Lower leg skin (tissue), 4 donors: ENCODE data around the gene ECT2L. TPM values are rescaled to one million over a fixed set of nuclear protein-coding genes. Genes with fewer than 3 reads are reported as not detected.

Experiments used
- DNase-seq, 2 donors: peaks; one replicate each; pipeline ENCODE4 v3.0.0-alpha.2; 2019; ENCODE audit warnings: low spot score in 2 of 2
- H3K4me3 ChIP-seq: fragments of 200-600 bp; sonication (generic); 2 replicates; pipeline ENCODE4 v1.5.1; 2017; ENCODE audit warnings: mild to moderate bottlenecking, low read depth; ENCODE audit not compliant: poor library complexity, severe bottlenecking
- CTCF ChIP-seq, 3 donors: fragments of 450-650 bp; IDR thresholded peaks; one replicate each; pipeline ENCODE4 v1.5.1; 2016; ENCODE audit warnings: antibody characterized with exemption in 3 of 3, mild to moderate bottlenecking in 3 of 3, moderate library complexity in 2 of 3
- POLR2A ChIP-seq, 2 donors: fragments of 450-650 bp; IDR thresholded peaks; one replicate each; pipeline ENCODE4 v1.6.1; 2016 to 2017; ENCODE audit warnings: antibody characterized with exemption in 2 of 2, mild to moderate bottlenecking in 1 of 2, moderate library complexity in 1 of 2
- WGBS, 2 donors: methylation state at CpG; one replicate each; pipeline ENCODE4 v1.1.5; 2018; 5-methylcytosine and 5-hydroxymethylcytosine counted together
- intact Hi-C: fragments of 100-400 bp; cut with DNase I; formaldehyde crosslinking; loops from one replicate; pipeline ENCODE4 v1.15.0; 2023; ENCODE audit warnings: low total_unique reads
- total RNA-seq, 4 donors: library from RNA; depleted of rRNA; stranded (reverse); fragments of >200 nt; gene quantifications; one replicate each; pipeline ENCODE4 v1.1.0, GENCODE V29; 2016

ECT2L gene
- total RNA-seq, 4 donors from 2014 or later: 0.08 to 0.26 (median 0.10) TPM; not detected in 1

- TF ChIP-seq CTCF (IDR thresholded peaks at IDR 0.05) (no peak), POLR2A (IDR thresholded peaks at IDR 0.05) (no peak)
- DNase-seq: no peak
- intact Hi-C loops: no loop called here
- WGBS, 2 donors: 80 to 87% methylated on average over 4 of the region's 4 CpGs
- no peak overlapping the region for H3K4me3 ChIP-seq
Measured at GRCh38 chr6:138782243-138782642, 13.6 kb upstream of the ECT2L start.

GRCh38 chr6:138785079-138785478 is 10.8 kb upstream of the ECT2L start:
- no peak overlapping the region for H3K4me3 ChIP-seq
- WGBS, 2 donors: 74 to 85% methylated on average over 4 of the region's 4 CpGs
- no peak for DNase-seq
- intact Hi-C loops: no loop called here
- TF ChIP-seq CTCF (IDR thresholded peaks at IDR 0.05) (no peak), POLR2A (IDR thresholded peaks at IDR 0.05) (no peak)

GRCh38 chr6:138785980-138786379 is 9.9 kb upstream of the ECT2L start:
- intact Hi-C loops: no loop called here
- no peak for DNase-seq
- no peak overlapping the region for H3K4me3 ChIP-seq
- TF ChIP-seq POLR2A (IDR thresholded peaks at IDR 0.05) (no peak), CTCF (IDR thresholded peaks at IDR 0.05) (no peak)
- WGBS, 2 donors: 77 to 87% methylated on average over 3 of the region's 3 CpGs

GRCh38 chr6:138787138-138787537 is 8.7 kb upstream of the ECT2L start:
- WGBS, 2 donors: 94 to 100% methylated on average over 1 of the region's 1 CpG
- DNase-seq: no peak
- intact Hi-C loops: no loop called here
- no peak for TF ChIP-seq POLR2A (IDR thresholded peaks at IDR 0.05)
- no peak for TF ChIP-seq CTCF (IDR thresholded peaks at IDR 0.05)
- no peak overlapping the region for H3K4me3 ChIP-seq

GRCh38 chr6:138796771-138797170 is 884 bp downstream of the ECT2L start:
- WGBS, 2 donors: 88% methylated on average over 2 of the region's 2 CpGs
- no peak overlapping the region for H3K4me3 ChIP-seq
- intact Hi-C loops: no loop called here
- TF ChIP-seq CTCF (IDR thresholded peaks at IDR 0.05) (no peak), POLR2A (IDR thresholded peaks at IDR 0.05) (no peak)
- no peak for DNase-seq

- 87% methylated on average over 4 of the region's 4 CpGs for WGBS, 2 donors
- no peak overlapping the region for H3K4me3 ChIP-seq
- intact Hi-C loops: no loop called here
- TF ChIP-seq CTCF (IDR thresholded peaks at IDR 0.05) (no peak), POLR2A (IDR thresholded peaks at IDR 0.05) (no peak)
- no peak for DNase-seq
Measured at GRCh38 chr6:138797806-138798446, 2.0 kb downstream of the ECT2L start.
